ENCODE data around the gene PITPNC1.

GRCh38 chr17:67328026-67328425, 49.1 kb upstream of the PITPNC1 start:
- no peak for TF ChIP-seq CTCF (IDR thresholded peaks at IDR 0.05)
- no peak for TF ChIP-seq SIN3A (IDR thresholded peaks at IDR 0.05; ENCODE audit: borderline replicate concordance, insufficient read depth, low read depth, low read length)
- TF ChIP-seq REST (IDR thresholded peaks at IDR 0.05; ENCODE audit: insufficient read depth in 1 of 2, low read depth in 2 of 2, low read length in 1 of 2), result no peak

All from Panc1 (cell line).